Uterus (tissue), 4 donors: ENCODE results near the gene ADARB1. TPM values are rescaled to one million over a fixed set of nuclear protein-coding genes. Genes with fewer than 3 reads are reported as not detected.

ENCODE experiments used
- DNase-seq, 2 donors: peaks; one replicate each; pipeline ENCODE4 v3.0.0-alpha.2; 2019 to 2020
- H3K27ac ChIP-seq, 2 donors: fragments of 200-600 bp; sonication (generic); 1 replicate in 1 of 2; 2 replicates in 1 of 2; pipeline ENCODE4 v1.5.1; 2016 to 2018
- H3K27me3 ChIP-seq, 2 donors: fragments of 200-600 bp; sonication (generic); one replicate each; pipeline ENCODE4 v1.5.1; 2018 to 2019; ENCODE audit warnings: control low read depth in 1 of 2
- H3K36me3 ChIP-seq, 2 donors: fragments of 200-600 bp; sonication (generic); one replicate each; pipeline ENCODE4 v1.5.1; 2019; ENCODE audit warnings: control low read depth in 1 of 2
- H3K4me1 ChIP-seq, 2 donors: fragments of 200-600 bp; sonication (generic); one replicate each; pipeline ENCODE4 v1.5.1; 2018 to 2019; ENCODE audit warnings: control low read depth in 1 of 2
- H3K4me3 ChIP-seq, 2 donors: fragments of 200-600 bp; sonication (generic); 1 replicate in 1 of 2; 2 replicates in 1 of 2; pipeline ENCODE4 v1.5.1; 2018 to 2019; ENCODE audit warnings: mild to moderate bottlenecking in 1 of 2
- H3K9me3 ChIP-seq, 2 donors: fragments of 200-600 bp; sonication (generic); one replicate each; pipeline ENCODE4 v1.5.1; 2019; ENCODE audit warnings: control low read depth in 1 of 2
- POLR2A ChIP-seq, 2 donors: fragments of 450-650 bp; IDR thresholded peaks; one replicate each; pipeline ENCODE4 v1.6.1; 2016; ENCODE audit warnings: antibody characterized with exemption in 2 of 2, mild to moderate bottlenecking in 1 of 2, moderate library complexity in 1 of 2
- intact Hi-C: fragments of 100-400 bp; cut with DNase I; formaldehyde crosslinking; loops from one replicate; pipeline ENCODE4 v1.15.1; 2023; ENCODE audit warnings: low total_unique reads
- total RNA-seq, 4 donors: library from RNA; depleted of rRNA in 3 of 4; stranded (reverse); fragments of >200 nt in 3 of 4; gene quantifications; one replicate each; pipeline versions ENCODE4 v1.1.0 to v1.2.4, GENCODE V29; 2014 to 2023
- TF ChIP-seq, protein P1 (sequence below), 4 experiments: fragments of 200-600 bp in 2 of 4; fragments of 450-650 bp in 2 of 4; sonication (generic) in 2 of 4; IDR thresholded peaks; one replicate each; pipeline ENCODE4 v1.5.1; 2016 to 2019; ENCODE audit warnings: antibody characterized with exemption in 4 of 4, mild to moderate bottlenecking in 2 of 4, moderate library complexity in 1 of 4
- donor health status: DM: yes; HTN: yes; CAD: no.

Gene ADARB1
- total RNA-seq, 4 donors from 2014 or later, result 21.8 to 69.6 (median 43.3) TPM

DNA sequence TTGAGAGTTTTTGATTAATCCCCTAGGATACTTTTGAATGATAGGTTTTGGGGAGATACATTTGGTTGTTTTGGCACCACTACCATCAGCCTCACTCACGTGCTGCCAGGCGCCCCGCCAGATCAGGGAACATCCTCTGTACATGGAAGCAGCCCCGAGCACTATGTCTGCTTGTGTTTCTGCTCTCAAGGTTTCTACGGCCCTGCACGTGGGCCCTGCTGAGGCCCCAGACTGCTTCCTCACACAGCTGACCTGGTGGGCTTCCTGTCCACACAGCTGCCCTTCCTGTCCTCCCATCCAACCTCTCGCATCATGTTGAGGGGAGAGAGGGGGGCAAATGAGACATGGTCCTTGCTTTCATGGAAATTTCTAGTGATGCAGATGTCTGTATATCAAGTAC lies 20.0 kb downstream of the ADARB1 start:
- TF ChIP-seq, protein P1, sequence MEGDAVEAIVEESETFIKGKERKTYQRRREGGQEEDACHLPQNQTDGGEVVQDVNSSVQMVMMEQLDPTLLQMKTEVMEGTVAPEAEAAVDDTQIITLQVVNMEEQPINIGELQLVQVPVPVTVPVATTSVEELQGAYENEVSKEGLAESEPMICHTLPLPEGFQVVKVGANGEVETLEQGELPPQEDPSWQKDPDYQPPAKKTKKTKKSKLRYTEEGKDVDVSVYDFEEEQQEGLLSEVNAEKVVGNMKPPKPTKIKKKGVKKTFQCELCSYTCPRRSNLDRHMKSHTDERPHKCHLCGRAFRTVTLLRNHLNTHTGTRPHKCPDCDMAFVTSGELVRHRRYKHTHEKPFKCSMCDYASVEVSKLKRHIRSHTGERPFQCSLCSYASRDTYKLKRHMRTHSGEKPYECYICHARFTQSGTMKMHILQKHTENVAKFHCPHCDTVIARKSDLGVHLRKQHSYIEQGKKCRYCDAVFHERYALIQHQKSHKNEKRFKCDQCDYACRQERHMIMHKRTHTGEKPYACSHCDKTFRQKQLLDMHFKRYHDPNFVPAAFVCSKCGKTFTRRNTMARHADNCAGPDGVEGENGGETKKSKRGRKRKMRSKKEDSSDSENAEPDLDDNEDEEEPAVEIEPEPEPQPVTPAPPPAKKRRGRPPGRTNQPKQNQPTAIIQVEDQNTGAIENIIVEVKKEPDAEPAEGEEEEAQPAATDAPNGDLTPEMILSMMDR (IDR thresholded peaks at IDR 0.05), result no peak
- TF ChIP-seq POLR2A (IDR thresholded peaks at IDR 0.05), result no peak
- no peaks in the 10 kb centered on the region for H3K36me3 ChIP-seq
- H3K27me3 ChIP-seq, result no peaks in the 10 kb centered on the region
- no peak overlapping the region for H3K4me3 ChIP-seq
- DNase-seq, result no peak
- intact Hi-C loops, result no loop called here
- peak overlapping the region in 1 of 2 donors; percentile 58 for H3K27ac ChIP-seq
- peaks cover 0 to 7% of the 10 kb centered on the region in 2 donors for H3K4me1 ChIP-seq
- H3K9me3 ChIP-seq, result no peaks in the 10 kb centered on the region

DNA sequence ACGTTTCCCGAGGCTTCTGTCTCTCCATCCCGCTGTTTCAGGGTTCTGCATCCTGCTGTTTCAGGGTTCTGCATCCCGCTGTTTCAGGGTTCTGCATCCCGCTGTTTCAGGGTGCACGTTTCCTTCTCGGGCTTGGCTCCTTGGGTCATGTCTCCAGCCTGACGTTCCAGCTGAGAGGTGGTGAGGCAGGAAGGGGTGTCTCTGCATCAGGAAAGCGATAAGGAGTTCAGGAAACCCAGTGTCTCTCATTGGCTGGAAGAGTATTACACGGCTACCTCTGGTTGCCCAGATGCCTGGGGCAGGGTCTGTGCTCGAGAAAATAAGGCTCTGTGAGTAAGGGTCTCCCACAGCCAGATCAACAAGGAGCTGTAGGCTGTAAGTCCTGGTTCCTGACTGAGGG lies 21.1 kb downstream of the ADARB1 start:
- DNase-seq, result no peak
- H3K4me3 ChIP-seq, result no peak overlapping the region
- H3K27me3 ChIP-seq, result no peaks in the 10 kb centered on the region
- H3K9me3 ChIP-seq, result no peaks in the 10 kb centered on the region
- H3K27ac ChIP-seq, result peak overlapping the region in 1 of 2 donors; percentile 19
- TF ChIP-seq POLR2A (IDR thresholded peaks at IDR 0.05), result no peak
- TF ChIP-seq, protein P1 (IDR thresholded peaks at IDR 0.05), result no peak
- H3K36me3 ChIP-seq, result no peaks in the 10 kb centered on the region
- H3K4me1 ChIP-seq, result peaks cover 0 to 7% of the 10 kb centered on the region in 2 donors
- intact Hi-C loops, result no loop called here

DNA sequence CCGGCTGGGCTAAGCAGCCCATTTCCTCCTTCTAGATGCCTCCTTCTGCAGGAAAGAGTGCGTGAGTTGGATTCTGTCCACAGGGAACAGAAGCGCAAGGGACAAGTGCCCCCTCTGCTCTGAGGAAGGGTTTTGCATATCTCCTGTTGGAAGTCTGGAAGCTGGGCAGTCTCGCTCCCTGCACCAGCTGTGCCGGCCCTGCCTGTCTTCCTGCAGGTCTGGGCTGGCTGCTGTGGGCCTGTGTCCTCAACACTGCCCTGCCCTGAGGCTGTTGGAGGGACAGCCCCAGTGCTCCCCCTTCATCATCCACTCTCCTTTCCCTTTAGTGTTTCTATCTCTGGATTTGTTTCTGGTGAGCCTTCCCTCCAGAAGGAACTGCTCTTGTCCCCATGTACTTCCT lies 21.8 kb downstream of the ADARB1 start:
- H3K4me1 ChIP-seq, result peaks cover 0 to 7% of the 10 kb centered on the region in 2 donors
- DNase-seq, result no peak
- intact Hi-C loops, result no loop called here
- H3K4me3 ChIP-seq, result no peak overlapping the region
- H3K27ac ChIP-seq, result peak overlapping the region in 1 of 2 donors; percentile 19
- H3K36me3 ChIP-seq, result no peaks in the 10 kb centered on the region
- H3K27me3 ChIP-seq, result no peaks in the 10 kb centered on the region
- H3K9me3 ChIP-seq, result no peaks in the 10 kb centered on the region
- TF ChIP-seq, protein P1 (IDR thresholded peaks at IDR 0.05), result no peak
- no peak for TF ChIP-seq POLR2A (IDR thresholded peaks at IDR 0.05)

DNA sequence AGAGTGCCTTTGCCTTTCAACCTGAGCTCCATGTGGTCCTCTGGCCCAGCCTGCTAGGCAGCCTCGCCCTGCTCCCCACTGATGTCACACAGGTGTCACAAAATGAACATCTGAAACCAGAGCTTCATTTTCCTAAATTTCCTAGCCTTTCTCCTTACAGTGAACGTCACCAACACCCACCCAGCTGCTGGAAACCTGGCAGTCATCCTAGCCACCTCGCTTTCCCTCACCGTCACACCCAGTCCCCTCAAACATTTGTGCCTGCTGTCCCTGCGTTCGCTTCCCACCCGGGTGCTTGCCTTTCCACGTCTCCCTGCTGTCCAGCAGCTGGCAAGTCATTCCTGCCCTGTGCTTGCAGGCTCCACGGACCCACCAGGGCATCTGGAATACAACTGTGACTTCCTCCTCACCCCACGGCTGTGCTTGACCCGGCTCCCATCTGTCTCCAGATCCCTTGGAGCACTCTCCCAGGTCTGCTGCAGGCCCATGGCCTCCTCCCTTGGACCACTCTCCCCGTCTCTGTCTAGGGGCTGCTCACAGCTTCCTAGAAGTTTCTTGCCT lies 23.5 kb downstream of the ADARB1 start:
- Histone ChIP-seq H3K4me1 (peaks cover 0 to 7% of the 10 kb centered on the region in 2 donors), H3K27me3 (no peaks in the 10 kb centered on the region), H3K27ac (no peak overlapping the region), H3K4me3 (no peak overlapping the region), H3K36me3 (no peaks in the 10 kb centered on the region), H3K9me3 (no peaks in the 10 kb centered on the region)
- DNase-seq, result no peak
- no peak for TF ChIP-seq POLR2A (IDR thresholded peaks at IDR 0.05)
- TF ChIP-seq, protein P1 (IDR thresholded peaks at IDR 0.05), result no peak
- intact Hi-C loops, result no loop called here

DNA sequence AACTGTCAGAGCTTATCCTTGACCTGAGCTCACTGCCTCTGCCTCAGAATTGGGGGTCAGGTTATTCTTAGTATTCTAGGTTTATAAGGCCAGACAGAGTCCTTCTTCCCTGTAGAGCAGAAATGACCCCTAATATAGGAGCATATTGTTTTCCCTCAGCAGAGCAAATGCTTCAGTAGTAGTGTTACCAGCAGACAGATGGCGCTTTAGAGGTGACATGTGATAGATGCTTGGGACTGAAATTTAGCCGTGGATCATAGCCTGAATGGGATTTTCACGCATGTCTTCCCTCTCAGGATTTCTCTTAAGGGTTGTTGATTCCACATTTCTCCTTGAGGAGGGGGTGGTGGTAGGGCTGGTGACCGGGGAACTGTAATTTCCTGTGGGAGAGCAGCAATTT lies 24.5 kb downstream of the ADARB1 start:
- no peak overlapping the region for H3K4me3 ChIP-seq
- H3K27ac ChIP-seq, result no peak overlapping the region
- no peaks in the 10 kb centered on the region for H3K9me3 ChIP-seq
- intact Hi-C loops, result no loop called here
- no peaks in the 10 kb centered on the region for H3K36me3 ChIP-seq
- peaks cover 0 to 7% of the 10 kb centered on the region in 2 donors for H3K4me1 ChIP-seq
- no peaks in the 10 kb centered on the region for H3K27me3 ChIP-seq
- DNase-seq, result no peak
- TF ChIP-seq POLR2A (IDR thresholded peaks at IDR 0.05), result no peak
- TF ChIP-seq, protein P1 (IDR thresholded peaks at IDR 0.05), result peak in 1 of 4 experiments; percentile 5
